Measurements from ENCODE around the gene WDR91.

The WDR91 gene

DNA sequence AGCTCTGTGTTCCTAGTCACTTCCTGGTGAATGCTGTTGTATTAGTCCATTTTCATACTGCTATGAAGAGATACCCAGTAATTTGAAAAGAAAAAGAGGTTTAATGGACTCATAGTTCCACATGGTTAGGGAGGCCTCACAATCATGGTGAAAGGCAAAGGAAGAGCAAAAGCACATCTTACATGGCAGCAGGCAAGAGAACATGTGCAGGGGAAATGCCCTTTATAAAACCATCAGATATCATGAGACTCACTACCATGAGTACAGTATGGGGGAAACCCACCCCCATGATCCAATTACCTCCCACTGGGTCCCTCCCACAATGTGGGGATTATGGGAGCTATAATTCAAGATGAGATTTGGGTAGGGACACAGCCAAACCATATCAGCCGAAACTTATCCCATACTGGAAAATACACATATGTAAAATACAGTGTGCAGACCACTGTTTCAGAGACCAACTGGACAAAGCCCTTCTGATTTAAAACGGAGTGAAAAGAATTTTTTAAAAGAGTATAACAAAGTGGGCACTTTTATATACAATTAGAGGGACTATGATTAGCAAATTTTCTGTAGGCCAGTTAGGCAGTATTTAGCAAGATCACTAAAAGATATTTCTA is 48.8 kb downstream of the WDR91 start:
- TF ChIP-seq, protein P1, sequence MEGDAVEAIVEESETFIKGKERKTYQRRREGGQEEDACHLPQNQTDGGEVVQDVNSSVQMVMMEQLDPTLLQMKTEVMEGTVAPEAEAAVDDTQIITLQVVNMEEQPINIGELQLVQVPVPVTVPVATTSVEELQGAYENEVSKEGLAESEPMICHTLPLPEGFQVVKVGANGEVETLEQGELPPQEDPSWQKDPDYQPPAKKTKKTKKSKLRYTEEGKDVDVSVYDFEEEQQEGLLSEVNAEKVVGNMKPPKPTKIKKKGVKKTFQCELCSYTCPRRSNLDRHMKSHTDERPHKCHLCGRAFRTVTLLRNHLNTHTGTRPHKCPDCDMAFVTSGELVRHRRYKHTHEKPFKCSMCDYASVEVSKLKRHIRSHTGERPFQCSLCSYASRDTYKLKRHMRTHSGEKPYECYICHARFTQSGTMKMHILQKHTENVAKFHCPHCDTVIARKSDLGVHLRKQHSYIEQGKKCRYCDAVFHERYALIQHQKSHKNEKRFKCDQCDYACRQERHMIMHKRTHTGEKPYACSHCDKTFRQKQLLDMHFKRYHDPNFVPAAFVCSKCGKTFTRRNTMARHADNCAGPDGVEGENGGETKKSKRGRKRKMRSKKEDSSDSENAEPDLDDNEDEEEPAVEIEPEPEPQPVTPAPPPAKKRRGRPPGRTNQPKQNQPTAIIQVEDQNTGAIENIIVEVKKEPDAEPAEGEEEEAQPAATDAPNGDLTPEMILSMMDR (IDR thresholded peaks at IDR 0.05), result no peak

DNA sequence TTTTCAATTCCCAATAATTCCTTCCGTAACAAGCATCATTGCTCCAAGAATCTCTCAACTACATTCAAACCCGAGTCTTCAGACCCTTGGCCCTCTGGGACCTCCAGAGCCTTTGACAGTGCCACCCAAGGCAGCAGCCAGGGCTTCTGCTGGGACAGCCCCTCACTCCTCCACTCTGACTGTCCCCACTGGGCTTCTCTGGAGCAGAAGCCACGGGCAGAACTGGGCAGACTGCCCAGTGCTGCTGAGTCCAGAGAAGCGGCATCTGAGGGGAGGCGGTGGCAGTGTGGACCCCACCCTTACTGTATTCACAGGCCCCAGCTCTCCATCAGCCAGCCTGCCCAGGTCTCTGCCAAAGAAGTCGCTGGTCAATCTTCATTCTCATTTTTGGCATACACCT is 49.7 kb downstream of the WDR91 start:
- TF ChIP-seq, protein P1 (IDR thresholded peaks at IDR 0.05), result no peak

DNA sequence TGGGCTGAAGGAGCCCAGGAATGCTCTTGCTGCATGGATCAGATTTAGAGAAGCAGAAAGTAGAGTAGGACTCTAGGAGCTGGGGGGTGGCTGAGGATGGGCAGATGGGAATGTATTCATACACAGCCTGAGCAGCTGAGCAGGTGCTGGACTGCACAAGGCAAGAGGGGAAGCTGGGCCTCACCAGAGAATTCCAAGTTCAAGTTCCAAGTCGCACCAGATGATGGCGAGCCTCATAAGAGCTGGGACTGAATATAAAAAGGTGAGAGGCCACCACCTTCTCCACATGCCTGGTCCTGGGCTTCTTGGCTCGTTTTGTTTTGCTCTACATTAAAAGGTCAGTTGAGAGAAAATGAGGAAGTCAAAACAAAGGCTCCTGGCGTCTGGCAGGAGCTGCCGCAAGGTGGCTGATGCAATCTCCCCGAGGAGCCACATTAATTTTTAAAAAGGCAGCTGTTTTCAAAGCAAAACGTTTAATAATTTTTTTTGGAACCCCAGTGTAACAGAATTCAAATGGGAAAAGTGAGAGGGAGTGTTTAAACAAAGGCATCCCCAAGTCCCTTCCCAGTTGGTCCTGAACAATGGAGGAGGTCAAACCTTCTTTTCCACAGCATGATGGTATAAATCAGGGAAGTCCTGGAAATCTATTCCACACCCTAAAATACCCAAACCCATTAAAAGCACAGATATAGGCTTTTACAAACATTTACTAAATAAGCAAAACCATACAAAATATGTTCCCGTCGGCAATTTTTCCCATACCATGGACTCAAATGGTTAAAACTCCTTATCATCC is 50.3 kb downstream of the WDR91 start:
- TF ChIP-seq, protein P1 (IDR thresholded peaks at IDR 0.05), result no peak

DNA sequence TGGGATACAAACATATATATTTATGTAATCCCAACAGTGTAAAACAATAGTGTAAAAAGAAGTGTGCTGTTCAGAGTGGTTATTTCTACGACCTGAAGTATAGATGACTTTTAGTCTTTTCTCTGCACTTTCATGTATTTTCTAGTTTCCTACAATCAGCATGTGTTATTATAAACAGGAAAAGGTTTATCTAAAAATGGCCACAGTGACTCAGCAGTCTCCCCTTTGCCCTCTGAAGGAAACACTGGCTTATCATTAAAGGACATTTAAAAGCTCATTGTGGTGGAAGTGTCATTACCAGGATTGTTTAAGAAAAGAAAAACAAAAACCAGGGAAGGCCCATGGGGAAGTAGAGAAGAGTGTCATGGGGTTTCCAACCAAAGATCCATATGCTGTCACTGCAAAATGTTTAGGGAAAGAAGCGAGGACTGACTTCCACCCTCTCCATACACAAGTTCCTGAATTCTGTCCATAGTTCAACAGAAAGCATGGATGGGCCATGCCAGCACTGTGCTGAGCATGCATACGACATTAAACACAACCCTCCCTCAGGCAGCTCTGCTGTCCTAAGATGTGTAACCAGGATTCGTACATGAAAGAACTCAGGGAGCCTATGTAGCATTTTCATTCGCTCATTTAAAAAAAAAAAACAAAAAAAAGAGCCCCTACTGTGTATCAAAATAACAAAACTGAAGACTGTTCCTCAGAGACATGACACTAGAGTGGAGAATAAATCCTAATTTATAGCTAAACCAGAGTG is 51.0 kb downstream of the WDR91 start:
- TF ChIP-seq, protein P1 (IDR thresholded peaks at IDR 0.05), result no peak

DNA sequence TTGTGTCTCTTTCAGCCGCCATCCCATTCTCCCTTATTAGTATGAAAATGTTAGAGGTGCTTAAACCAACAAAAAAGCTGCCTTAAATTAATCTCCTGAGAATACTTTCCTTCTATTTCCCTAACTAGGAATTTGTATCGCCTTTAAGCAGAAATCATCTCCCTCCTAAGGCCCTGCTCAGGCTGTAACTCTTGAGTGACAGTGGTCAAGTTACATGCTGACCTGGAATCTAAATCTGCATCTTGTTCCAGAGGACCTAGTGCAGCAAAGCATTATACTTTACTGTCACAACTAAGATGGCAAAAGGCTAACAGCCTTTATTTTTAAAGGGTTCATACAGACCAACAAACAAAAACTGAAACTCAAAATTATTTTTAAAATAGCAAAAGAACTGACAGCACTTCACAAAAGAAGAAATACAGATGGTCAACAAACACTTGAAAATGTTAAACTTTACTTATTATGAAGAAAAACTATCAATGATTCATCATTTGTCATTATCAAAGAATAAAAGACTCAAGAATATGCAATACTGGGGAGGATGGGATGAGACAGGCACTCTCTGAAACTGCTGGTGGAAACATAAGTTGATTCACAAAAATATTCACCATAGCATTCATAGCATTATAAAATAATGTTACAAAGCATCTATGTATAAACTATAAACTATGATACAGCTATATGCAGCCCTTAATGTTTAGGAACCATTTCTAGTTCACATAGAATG is 51.8 kb downstream of the WDR91 start:
- TF ChIP-seq, protein P1 (IDR thresholded peaks at IDR 0.05), result no peak

DNA sequence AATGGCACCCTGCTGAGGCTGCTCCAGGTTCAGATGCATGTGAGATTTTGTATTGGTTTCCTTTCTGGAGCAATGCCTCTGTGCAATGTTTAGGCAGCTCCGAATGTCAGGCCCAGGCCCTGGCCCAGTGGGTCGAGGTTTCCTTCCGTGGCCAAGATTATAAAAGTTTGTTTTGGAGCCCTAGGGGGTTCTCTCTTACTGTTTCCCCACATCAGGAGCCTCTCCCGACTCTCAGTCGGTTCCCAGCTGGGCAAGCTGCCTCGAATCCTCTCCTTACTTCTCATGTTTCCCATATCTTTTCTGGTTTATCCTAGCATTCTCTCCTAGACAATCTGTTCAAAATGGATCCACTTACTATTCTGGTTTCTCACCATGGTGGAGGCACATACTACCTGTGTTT is 52.5 kb downstream of the WDR91 start:
- TF ChIP-seq, protein P1 (IDR thresholded peaks at IDR 0.05), result no peak

DNA sequence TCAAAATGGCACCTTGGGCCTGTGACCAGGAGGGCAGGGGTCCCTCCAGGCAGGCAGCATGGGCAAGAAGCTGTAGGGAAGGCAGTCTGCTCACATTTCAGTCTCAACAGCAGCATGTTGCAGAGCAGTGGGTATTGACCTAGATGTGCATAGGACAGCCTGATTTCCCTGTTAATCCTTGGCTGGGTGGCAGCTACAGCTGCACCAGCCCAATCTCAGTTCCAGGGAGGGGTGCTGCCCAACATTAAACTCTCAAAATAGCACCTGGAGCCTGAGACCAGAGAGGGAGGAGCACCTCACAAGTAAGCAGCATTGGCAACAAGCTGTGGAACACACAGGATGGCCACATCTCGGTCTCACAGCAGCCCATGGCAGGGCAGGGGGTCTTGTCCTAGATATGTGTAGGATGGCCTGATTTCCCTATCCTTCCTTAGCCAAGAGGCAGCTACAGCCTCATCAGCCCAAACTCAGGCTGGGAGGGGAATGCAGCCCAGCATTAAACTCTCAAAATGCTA is 53.1 kb downstream of the WDR91 start:
- TF ChIP-seq, protein P1 (IDR thresholded peaks at IDR 0.05), result no peak

Data from LNCAP (cell line).